HEK293 (cell line): ENCODE results near the gene PLA2G4D.
A peak's percentile ranks its signal among the peaks of the same experiment; 100 is the strongest.

Experiments used
- CTCF ChIA-PET: fragments of 350-600 bp; formaldehyde crosslinking; extraction: SDS; loops from one replicate; lab custom pipeline; 2021; ENCODE audit warnings: antibody characterized with exemption; lab: Yijun Ruan, JAX
- POLR2A ChIA-PET: fragments of 300-600 bp; formaldehyde crosslinking; extraction: SDS; loops from one replicate; lab custom pipeline; 2020; ENCODE audit warnings: antibody characterized with exemption, inconsistent platforms; lab: Yijun Ruan, JAX
- H3K27ac ChIP-seq: fragments of 200-500 bp; sonication (Bioruptor generic); 2 replicates; pipeline ENCODE4 v1.5.1; 2014; ENCODE audit warnings: low read depth, low read length, control low read depth, inconsistent platforms; ENCODE audit errors: extremely low read depth
- H3K36me3 ChIP-seq, 2 experiments: fragments of 200-500 bp in 1 of 2; sonication (Bioruptor generic) in 1 of 2; 1 replicate in 1 of 2; 2 replicates in 1 of 2; pipeline ENCODE4 v1.5.1; 2014 to 2017; ENCODE audit warnings: inconsistent platforms in 2 of 2, low read length in 2 of 2; ENCODE audit not compliant: control insufficient read depth in 2 of 2, insufficient read depth in 1 of 2
- H3K4me1 ChIP-seq: fragments of 200-500 bp; sonication (Bioruptor generic); 2 replicates; pipeline ENCODE4 v1.5.1; 2014; ENCODE audit warnings: mild to moderate bottlenecking, low read length, inconsistent platforms; ENCODE audit not compliant: control insufficient read depth, insufficient read depth
- H3K4me3 ChIP-seq: 2 replicates; pipeline ENCODE4 v1.5.1; 2011; ENCODE audit warnings: low read depth, mild to moderate bottlenecking, control low read depth, low read length, moderate library complexity
- H3K9me3 ChIP-seq: fragments of 200-500 bp; sonication (Bioruptor generic); 2 replicates; pipeline ENCODE4 v1.5.1; 2014; ENCODE audit warnings: low read depth, low read length, inconsistent platforms; ENCODE audit not compliant: control insufficient read depth, insufficient read depth
- GLIS1 ChIP-seq: fragments of 450-650 bp; formaldehyde crosslinking; IDR thresholded peaks from 2 replicates; pipeline ENCODE4 v1.5.1; 2016; ENCODE audit warnings: missing biosample characterization, missing genetic modification characterization
- IKZF3 ChIP-seq: fragments of 450-650 bp; IDR thresholded peaks from 2 replicates; pipeline ENCODE4 v1.5.0; 2018; ENCODE audit warnings: missing biosample characterization, mild to moderate bottlenecking, missing genetic modification characterization, moderate library complexity
- KLF16 ChIP-seq: fragments of 450-650 bp; formaldehyde crosslinking; IDR thresholded peaks from 2 replicates; pipeline ENCODE4 v1.5.1; 2017; ENCODE audit warnings: missing biosample characterization, missing genetic modification characterization
- KLF7 ChIP-seq: fragments of 450-650 bp; formaldehyde crosslinking; IDR thresholded peaks from 2 replicates; pipeline ENCODE4 v1.5.1; 2016; ENCODE audit warnings: missing biosample characterization, missing genetic modification characterization, borderline replicate concordance
- MEIS1 ChIP-seq: sonication (generic); formaldehyde crosslinking; IDR thresholded peaks from 2 replicates; pipeline ENCODE4 v1.8.1; 2022; ENCODE audit warnings: missing genetic modification reagents, mild to moderate bottlenecking, borderline replicate concordance
- RBAK ChIP-seq: fragments of 450-650 bp; formaldehyde crosslinking; IDR thresholded peaks from 2 replicates; pipeline ENCODE4 v1.5.1; 2016; ENCODE audit warnings: missing biosample characterization, missing genetic modification characterization
- SP2 ChIP-seq: fragments of 450-650 bp; formaldehyde crosslinking; IDR thresholded peaks from 2 replicates; pipeline ENCODE4 v1.5.1; 2016; ENCODE audit warnings: missing biosample characterization, missing genetic modification characterization
- ZBTB1 ChIP-seq: fragments of 450-650 bp; formaldehyde crosslinking; IDR thresholded peaks from 2 replicates; pipeline ENCODE4 v1.5.1; 2016; ENCODE audit warnings: missing biosample characterization, missing genetic modification characterization
- ZBTB20 ChIP-seq: fragments of 450-650 bp; formaldehyde crosslinking; IDR thresholded peaks from 2 replicates; pipeline ENCODE4 v1.5.1; 2016; ENCODE audit warnings: missing biosample characterization, missing genetic modification characterization
- ZNF155 ChIP-seq: fragments of 450-650 bp; formaldehyde crosslinking; IDR thresholded peaks from 2 replicates; pipeline ENCODE4 v1.5.1; 2016; ENCODE audit warnings: missing biosample characterization, missing genetic modification characterization
- ZNF2 ChIP-seq: fragments of 450-650 bp; formaldehyde crosslinking; IDR thresholded peaks from 2 replicates; pipeline ENCODE4 v1.5.1; 2016; ENCODE audit warnings: missing biosample characterization, missing genetic modification characterization
- ZNF292 ChIP-seq: fragments of 450-650 bp; formaldehyde crosslinking; IDR thresholded peaks from 2 replicates; pipeline ENCODE4 v1.5.1; 2016; ENCODE audit warnings: low read depth, missing biosample characterization, missing genetic modification characterization, borderline replicate concordance
- ZNF311 ChIP-seq: fragments of 450-650 bp; formaldehyde crosslinking; IDR thresholded peaks from 2 replicates; pipeline ENCODE4 v1.5.1; 2017; ENCODE audit warnings: missing biosample characterization, missing genetic modification characterization, borderline replicate concordance
- ZNF341 ChIP-seq: fragments of 450-650 bp; formaldehyde crosslinking; IDR thresholded peaks from 2 replicates; pipeline ENCODE4; 2016; ENCODE audit warnings: low read depth, missing biosample characterization, missing genetic modification characterization
- ZNF37A ChIP-seq: fragments of 450-650 bp; IDR thresholded peaks from 2 replicates; pipeline ENCODE4 v1.5.1; 2018; ENCODE audit warnings: missing biosample characterization, missing genetic modification characterization
- ZNF501 ChIP-seq: fragments of 450-650 bp; formaldehyde crosslinking; IDR thresholded peaks from 2 replicates; pipeline ENCODE4 v1.5.1; 2016; ENCODE audit warnings: missing biosample characterization, missing genetic modification characterization
- ZNF560 ChIP-seq: fragments of 450-650 bp; formaldehyde crosslinking; IDR thresholded peaks from 2 replicates; pipeline ENCODE4 v1.5.1; 2017; ENCODE audit warnings: missing biosample characterization, missing genetic modification characterization, borderline replicate concordance
- ZNF596 ChIP-seq: fragments of 450-650 bp; IDR thresholded peaks from 2 replicates; pipeline ENCODE4 v1.5.0; 2018; ENCODE audit warnings: missing biosample characterization, mild to moderate bottlenecking, missing genetic modification characterization, moderate library complexity
- ZNF600 ChIP-seq: fragments of 450-650 bp; formaldehyde crosslinking; IDR thresholded peaks from 2 replicates; pipeline ENCODE4 v1.5.1; 2016; ENCODE audit warnings: missing biosample characterization, missing genetic modification characterization
- ZNF747 ChIP-seq: fragments of 450-650 bp; formaldehyde crosslinking; IDR thresholded peaks from 2 replicates; pipeline ENCODE4 v1.5.1; 2016; ENCODE audit warnings: missing biosample characterization, missing genetic modification characterization
- ZNF785 ChIP-seq: fragments of 450-650 bp; formaldehyde crosslinking; IDR thresholded peaks from 2 replicates; pipeline ENCODE4 v1.5.1; 2016; ENCODE audit warnings: missing biosample characterization, missing genetic modification characterization
- TF ChIP-seq, protein P1 (sequence below): fragments of 450-650 bp; formaldehyde crosslinking; IDR thresholded peaks from 2 replicates; pipeline ENCODE4 v1.5.1; 2016; ENCODE audit warnings: missing biosample characterization, missing genetic modification characterization

PLA2G4D gene

DNA sequence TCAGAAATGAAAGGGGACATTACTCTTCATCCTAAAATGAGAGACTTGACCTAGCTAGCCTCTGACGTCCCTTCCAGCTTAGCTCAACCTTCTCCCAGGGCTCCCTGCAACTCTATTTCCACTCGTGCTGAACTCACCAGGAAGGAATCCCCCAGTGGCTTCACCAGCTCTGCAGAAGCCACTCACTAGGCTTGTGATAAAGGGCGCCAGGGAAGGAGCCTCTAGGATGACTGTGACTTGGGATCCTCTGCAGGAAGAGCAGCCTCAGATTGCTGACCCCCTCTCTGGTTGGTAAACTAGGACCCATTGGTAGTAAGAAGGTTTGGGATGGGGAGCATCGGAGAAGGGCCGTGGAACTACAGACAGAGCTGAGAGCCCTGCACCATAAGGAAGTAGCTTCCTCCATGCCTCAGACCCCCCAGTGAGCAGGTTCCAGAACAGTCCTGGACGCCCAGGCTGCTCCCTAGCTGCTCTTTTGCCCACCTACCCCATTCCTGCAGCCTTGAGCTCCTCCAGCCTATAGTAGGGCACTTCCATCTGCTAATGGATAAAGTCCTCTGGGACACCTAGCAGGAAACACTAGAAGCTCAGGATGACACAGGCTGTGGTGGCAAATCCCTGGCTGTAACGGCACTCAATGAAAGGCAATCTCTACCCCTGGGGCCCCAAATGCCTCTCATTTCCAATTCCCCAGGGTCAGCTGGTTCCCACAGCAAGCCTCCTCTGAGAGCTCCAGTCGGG is 36.1 kb upstream of the PLA2G4D start:
- POLR2A ChIA-PET: no interaction called here
- TF ChIP-seq MEIS1 (CRISPR knock-in tag) (no peak), GLIS1 (tag by site-specific recombination) (0 out of 2 replicates have a peak, but pooled peaks have one; percentile 24)
- TF ChIP-seq, all 188 proteins: peak for 1
- H3K36me3 ChIP-seq: no peaks in the 10 kb centered on the region
- CTCF ChIA-PET: interaction anchor here (0.5 to 1.5 kb wide), 9 partner anchors 9 to 70 kb away, joined by 3 to 9 read pairs (median 3); no protein-coding TSS in a partner anchor
- H3K4me1 ChIP-seq: peaks cover 9% of the 10 kb centered on the region
- no peak overlapping the region for H3K4me3 ChIP-seq
- no peaks in the 10 kb centered on the region for H3K9me3 ChIP-seq
- H3K27ac ChIP-seq: no peak overlapping the region

DNA sequence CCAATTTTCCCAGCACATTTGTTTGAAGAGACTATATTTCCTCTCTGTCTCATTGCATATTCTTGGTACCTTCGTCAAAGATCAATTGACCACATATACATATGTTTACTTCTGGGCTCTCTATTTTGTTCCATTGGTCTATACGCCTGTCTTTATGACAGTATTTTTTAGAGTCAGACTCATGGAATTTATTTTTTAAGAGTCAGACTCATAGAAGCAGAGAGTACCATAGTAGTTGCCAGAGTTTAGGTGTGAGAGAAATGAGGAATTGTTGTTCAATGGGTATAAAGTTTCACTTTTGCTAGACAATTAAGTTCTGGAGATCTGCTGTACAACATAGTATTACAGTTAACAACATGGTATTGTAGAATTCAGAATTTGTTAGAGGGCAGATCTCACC is 35.0 kb upstream of the PLA2G4D start:
- H3K36me3 ChIP-seq: no peaks in the 10 kb centered on the region
- peaks cover 9% of the 10 kb centered on the region for H3K4me1 ChIP-seq
- TF ChIP-seq ZNF155 (tag by site-specific recombination) (no peak), IKZF3 (tag by site-specific recombination) (no peak), SP2 (no peak), ZNF560 (tag by site-specific recombination) (no peak), ZNF311 (tag by site-specific recombination) (no peak), ZBTB1 (tag by site-specific recombination) (no peak), ZNF596 (tag by site-specific recombination) (no peak), ZNF341 (tag by site-specific recombination) (no peak), RBAK (tag by site-specific recombination) (no peak), ZNF747 (tag by site-specific recombination) (no peak), ZBTB20 (tag by site-specific recombination) (no peak), ZNF2 (tag by site-specific recombination) (no peak), KLF16 (tag by site-specific recombination) (no peak), ZNF37A (tag by site-specific recombination) (no peak), ZNF292 (tag by site-specific recombination) (no peak), KLF7 (no peak), ZNF600 (tag by site-specific recombination) (no peak), ZNF501 (tag by site-specific recombination) (no peak)
- TF ChIP-seq, protein P1, sequence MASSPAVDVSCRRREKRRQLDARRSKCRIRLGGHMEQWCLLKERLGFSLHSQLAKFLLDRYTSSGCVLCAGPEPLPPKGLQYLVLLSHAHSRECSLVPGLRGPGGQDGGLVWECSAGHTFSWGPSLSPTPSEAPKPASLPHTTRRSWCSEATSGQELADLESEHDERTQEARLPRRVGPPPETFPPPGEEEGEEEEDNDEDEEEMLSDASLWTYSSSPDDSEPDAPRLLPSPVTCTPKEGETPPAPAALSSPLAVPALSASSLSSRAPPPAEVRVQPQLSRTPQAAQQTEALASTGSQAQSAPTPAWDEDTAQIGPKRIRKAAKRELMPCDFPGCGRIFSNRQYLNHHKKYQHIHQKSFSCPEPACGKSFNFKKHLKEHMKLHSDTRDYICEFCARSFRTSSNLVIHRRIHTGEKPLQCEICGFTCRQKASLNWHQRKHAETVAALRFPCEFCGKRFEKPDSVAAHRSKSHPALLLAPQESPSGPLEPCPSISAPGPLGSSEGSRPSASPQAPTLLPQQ (tag by site-specific recombination): no peak
- TF ChIP-seq, all 188 proteins: peak for 0
- CTCF ChIA-PET: interaction anchor here (1.0 to 1.5 kb wide), 4 partner anchors 10 to 63 kb away, joined by 3 to 9 read pairs (median 5); no protein-coding TSS in a partner anchor
- Histone ChIP-seq H3K9me3 (no peaks in the 10 kb centered on the region), H3K4me3 (no peak overlapping the region), H3K27ac (no peak overlapping the region)
- POLR2A ChIA-PET: no interaction called here

DNA sequence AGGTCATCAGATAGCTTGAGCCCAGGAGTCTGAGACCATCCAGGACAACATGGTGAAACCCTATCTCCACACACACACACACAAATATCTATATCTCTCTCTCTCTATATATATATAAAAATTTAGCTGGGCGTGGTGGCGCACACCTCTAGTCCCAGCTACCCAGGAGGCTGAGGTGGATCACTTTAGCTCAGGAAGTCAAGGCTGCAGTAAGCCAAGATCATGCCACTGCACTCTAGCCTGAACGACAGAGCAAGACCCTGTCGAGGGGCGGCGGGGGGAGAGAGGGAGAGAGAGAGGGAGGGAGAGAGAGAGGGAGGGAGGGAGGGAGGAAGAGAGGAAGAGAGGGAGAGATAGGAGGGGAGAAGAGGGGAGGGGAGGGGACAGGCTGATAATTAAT is 34.1 kb upstream of the PLA2G4D start:
- Histone ChIP-seq H3K9me3 (no peaks in the 10 kb centered on the region), H3K4me3 (no peak overlapping the region), H3K36me3 (no peaks in the 10 kb centered on the region), H3K4me1 (peaks cover 9% of the 10 kb centered on the region), H3K27ac (no peak overlapping the region)
- ChIA-PET POLR2A (no interaction called here), CTCF (interaction anchor here (0.6 to 0.9 kb wide), 2 partner anchors 58 to 139 kb away, joined by 3 to 4 read pairs; no protein-coding TSS in a partner anchor)
- no peak for TF ChIP-seq ZNF785 (tag by site-specific recombination)
